K562 (cell line): ENCODE data around the gene TBC1D7. TPM values are rescaled to one million over a fixed set of nuclear protein-coding genes. Genes with fewer than 3 reads are reported as not detected.

Experiments
- ATAC-seq: fragments of 200-7000 bp; cut with Tn5 transposase; 3 replicates; pipeline ENCODE4 v1.9.1; 2020; ENCODE audit warnings: moderate library complexity
- BruUV-seq: library from RNA; stranded (reverse); fragments of 400-500 nt; replicated peaks from 2 replicates; lab custom pipeline; 2021; lab: Mats Ljungman, UMichigan
- CTCF ChIA-PET: fragments of 300-600 bp; formaldehyde crosslinking; extraction: SDS; loops from one replicate; lab custom pipeline; 2021; ENCODE audit warnings: low intra/inter-chr PET ratio; lab: Yijun Ruan, JAX
- POLR2A ChIA-PET: fragments of 300-600, 350-650 bp; sonication (Branson Sonifier 250); formaldehyde crosslinking; extraction: SDS; loops from one replicate; lab custom pipeline; 2021; ENCODE audit warnings: antibody characterized with exemption, inconsistent platforms; lab: Yijun Ruan, JAX
- DNase-seq, 4 experiments: peaks; one replicate each; pipeline versions ENCODE4 v3.0.0 to v3.0.0-alpha.2; 2011 to 2018; ENCODE audit warnings: low spot score in 3 of 4, mixed read lengths in 3 of 4; ENCODE audit errors: extremely low read depth in 1 of 4
- FAIRE-seq: peaks from 2 replicates; lab custom pipeline; 2011; peaks lifted over from hg19 to GRCh38; lab: Jason Lieb, UNC
- H2AFZ ChIP-seq: 2 replicates; pipeline ENCODE4 v1.6.0; 2011; ENCODE audit warnings: low read depth, low read length, control low read depth, inconsistent platforms
- H3K27ac ChIP-seq: fragments of 200-600 bp; 3 replicates; pipeline ENCODE4 v1.8.0; 2011; ENCODE audit warnings: low read depth, mild to moderate bottlenecking, control low read depth, inconsistent platforms, low read length, moderate library complexity, mixed read lengths; ENCODE audit errors: extremely low read depth
- H3K27me3 ChIP-seq, 2 experiments: fragments of 300-600 bp in 1 of 2; 2 replicates in 1 of 2; 3 replicates in 1 of 2; pipeline versions ENCODE4 v1.6.0 to v1.8.0; 2011; ENCODE audit warnings: inconsistent platforms in 2 of 2, low read length in 2 of 2, mild to moderate bottlenecking in 1 of 2, mixed read lengths in 1 of 2, moderate library complexity in 1 of 2; ENCODE audit not compliant: control insufficient read depth in 2 of 2, insufficient read depth in 2 of 2
- H3K36me3 ChIP-seq: fragments of 300-600 bp; 3 replicates; pipeline ENCODE4 v1.8.0; 2011; ENCODE audit warnings: mild to moderate bottlenecking, low read length, inconsistent platforms; ENCODE audit not compliant: control insufficient read depth, insufficient read depth
- H3K4me1 ChIP-seq, 2 experiments: fragments of 200-600 bp in 1 of 2; replicated peaks in 1 of 2; 2 replicates in 1 of 2; 3 replicates in 1 of 2; pipeline versions ENCODE4 v1.5.1 to v1.8.0; 2011; ENCODE audit warnings: inconsistent platforms in 2 of 2, low read length in 2 of 2, mild to moderate bottlenecking in 1 of 2, mixed read lengths in 1 of 2, moderate library complexity in 1 of 2; ENCODE audit not compliant: control insufficient read depth in 2 of 2, insufficient read depth in 2 of 2
- H3K4me2 ChIP-seq: 2 replicates; pipeline ENCODE4 v1.6.1; 2011; ENCODE audit warnings: low read length, control low read depth, inconsistent platforms, mixed read lengths; ENCODE audit not compliant: insufficient read depth
- H3K4me3 ChIP-seq: fragments of 200-600 bp; sonication (generic), shearing (Covaris generic); 2 replicates; pipeline ENCODE4 v1.5.1; 2016; ENCODE audit warnings: control low read depth, inconsistent platforms
- H3K79me2 ChIP-seq: fragments of 200-600 bp; 3 replicates; pipeline ENCODE4 v1.8.0; 2011; ENCODE audit warnings: low read length, inconsistent platforms; ENCODE audit not compliant: control insufficient read depth, insufficient read depth
- H3K9ac ChIP-seq, 2 experiments: 2 replicates each; pipeline versions ENCODE4 v1.6.0 to v1.6.1; 2011; ENCODE audit warnings: low read depth in 2 of 2, low read length in 2 of 2, control low read depth in 1 of 2, inconsistent platforms in 1 of 2, mild to moderate bottlenecking in 1 of 2, mixed read lengths in 1 of 2; ENCODE audit not compliant: insufficient read depth in 1 of 2
- H3K9me1 ChIP-seq: one replicate; pipeline ENCODE4 v1.6.0; 2011; ENCODE audit warnings: inconsistent platforms, mild to moderate bottlenecking, low read length, moderate library complexity; ENCODE audit not compliant: control insufficient read depth, insufficient read depth
- H3K9me3 ChIP-seq: replicated peaks from 2 replicates; pipeline ENCODE4 v1.5.1; 2011; ENCODE audit warnings: low read depth, low read length, inconsistent platforms; ENCODE audit not compliant: control insufficient read depth, insufficient read depth
- H4K20me1 ChIP-seq: replicated peaks from 2 replicates; pipeline ENCODE4 v1.6.1; 2011; ENCODE audit warnings: low read length, inconsistent platforms, mixed read lengths; ENCODE audit not compliant: control insufficient read depth, insufficient read depth
- BRCA1 ChIP-seq, 2 experiments: fragments of 450-650 bp in 1 of 2; sonication (generic) in 1 of 2; formaldehyde crosslinking in 1 of 2; IDR thresholded peaks; 2 replicates each; pipeline versions ENCODE4 v1.5.0 to v1.6.1; 2017 to 2020; ENCODE audit warnings: mild to moderate bottlenecking in 1 of 2, missing genetic modification reagents in 1 of 2
- E2F5 ChIP-seq: sonication (generic); formaldehyde crosslinking; IDR thresholded peaks from 2 replicates; pipeline ENCODE4 v1.8.0; 2022; ENCODE audit warnings: mild to moderate bottlenecking, missing genetic modification reagents
- EP400 ChIP-seq: fragments of 450-650 bp; IDR thresholded peaks from 2 replicates; pipeline ENCODE4 v1.6.1; 2017; ENCODE audit warnings: antibody characterized with exemption, mild to moderate bottlenecking, moderate library complexity
- GABPA ChIP-seq: fragments of 200-800 bp; sonication (Bioruptor generic); conservative IDR thresholded peaks from 2 replicates; pipeline ENCODE4 v1.6.1; 2016; ENCODE audit warnings: low read depth, missing genetic modification characterization, missing compliant biosample characterization
- GATAD2A ChIP-seq: fragments of 450-650 bp; IDR thresholded peaks from 2 replicates; pipeline ENCODE4 v1.6.1; 2017
- MIER1 ChIP-seq: fragments of 450-650 bp; IDR thresholded peaks from 2 replicates; pipeline ENCODE4 v1.6.1; 2016; ENCODE audit warnings: antibody characterized with exemption, mild to moderate bottlenecking, low read depth
- RB1 ChIP-seq: fragments of 450-650 bp; IDR thresholded peaks from 2 replicates; pipeline ENCODE4 v1.6.1; 2017; ENCODE audit warnings: low read depth, mild to moderate bottlenecking
- SIN3A ChIP-seq, 2 experiments: fragments of 150-350 bp in 1 of 2; IDR thresholded peaks; 2 replicates each; pipeline ENCODE4 v1.6.1; 2011 to 2016; ENCODE audit warnings: borderline replicate concordance in 2 of 2, low read depth in 2 of 2, low read length in 2 of 2, mild to moderate bottlenecking in 2 of 2, moderate library complexity in 2 of 2; ENCODE audit not compliant: control insufficient read depth in 1 of 2
- TFE3 ChIP-seq: fragments of 450-650 bp; formaldehyde crosslinking; IDR thresholded peaks from 2 replicates; pipeline ENCODE4 v1.4.0; 2020; ENCODE audit warnings: mild to moderate bottlenecking, mixed read lengths
- ZNF318 ChIP-seq, 2 experiments: fragments of 450-650 bp; IDR thresholded peaks; 2 replicates each; pipeline ENCODE4 v1.6.1; 2016; ENCODE audit warnings: mild to moderate bottlenecking in 2 of 2, borderline replicate concordance in 1 of 2, low read depth in 1 of 2, moderate library complexity in 1 of 2
- ZNF766 ChIP-seq: fragments of 200-800 bp; sonication (Bioruptor generic); conservative IDR thresholded peaks from 2 replicates; pipeline ENCODE4 v1.6.1; 2016; ENCODE audit warnings: missing genetic modification characterization, missing compliant biosample characterization
- WGBS: fragments of 100-300 bp; shearing (Covaris generic); methylation state at CpG from one replicate; pipeline ENCODE4 v1.1.6; 2016; ENCODE audit warnings: low coverage, mixed read lengths; ENCODE audit not compliant: insufficient coverage; ENCODE audit errors: missing lambda C conversion rate; 5-methylcytosine and 5-hydroxymethylcytosine counted together
- in situ Hi-C: fragments of 300-500 bp; cut with MboI; formaldehyde crosslinking; loops from 4 replicates; pipeline ENCODE4 v1.15.0; 2018; ENCODE audit warnings: inconsistent platforms, mixed read lengths
- intact Hi-C: fragments of 100-400 bp; cut with micrococcal nuclease; formaldehyde crosslinking; loops from 2 replicates; pipeline ENCODE4 v1.14.2; 2022
- polyA plus RNA-seq, 8 experiments: library from polyadenylated mRNA; depleted of rRNA in 4 of 8; stranded (reverse) in 5 of 8; unstranded in 3 of 8; fragments of >200 nt; fragmentation: Nextera tagmentation in 2 of 8; fragmentation: Illumina TruSeq in 1 of 8; extraction: Ambion mirVana in 2 of 8; extraction: Trizol in 1 of 8; gene quantifications; 2 replicates each; pipeline versions ENCODE4 v1.2.1 to v1.2.3, GENCODE V29; 2011 to 2014; ENCODE audit warnings: inconsistent platforms in 1 of 8, missing spikeins in 1 of 8
- total RNA-seq, 7 experiments: library from RNA; depleted of rRNA in 6 of 7; stranded (reverse); fragments of >200 nt in 6 of 7; fragmentation: Illumina TruSeq in 2 of 7; extraction: Trizol in 2 of 7; gene quantifications; 2 replicates each; pipeline versions ENCODE4 v1.2.1 to v1.2.3, GENCODE V29; 2011 to 2021; ENCODE audit warnings: low replicate concordance in 1 of 7

Gene TBC1D7
- total and polyA plus RNA-seq, 9 of the 15 experiments (the other 6 are each of a cell fraction or from before 2014, with no cell fraction given), result 49.4 to 107 (median 61.1) TPM

- H3K9me3 ChIP-seq, result no peaks in the 10 kb centered on the region
- peaks cover 30% of the 10 kb centered on the region for H3K79me2 ChIP-seq
- peak overlapping the region; percentile 89 for H3K27ac ChIP-seq
- CTCF ChIA-PET, result interaction anchor here (0.6 to 2.0 kb wide), 2 partner anchors 118 to 134 kb away, joined by 5 to 12 read pairs; no protein-coding TSS in a partner anchor
- BruUV-seq, result TSS peak; percentile 98
- peaks cover 17% of the 10 kb centered on the region for H3K36me3 ChIP-seq
- no peaks in the 10 kb centered on the region for H4K20me1 ChIP-seq
- in situ Hi-C loops (no loop called here), intact Hi-C loops (loop anchor here (1.0 kb wide), 2 partner anchors 55 to 100 kb away; no protein-coding TSS in a partner anchor)
- POLR2A ChIA-PET, result interaction anchor here (0.7 to 1.5 kb wide), 7 partner anchors 19 to 159 kb away, joined by 3 to 4 read pairs (median 3); partner anchors contain the start of gene GFOD1
- H3K4me1 ChIP-seq, result peaks cover 11 to 22% of the 10 kb centered on the region in 2 experiments
- H3K9ac ChIP-seq, result peak overlapping the region; percentile 89 to 93
- H3K4me2 ChIP-seq, result peak overlapping the region; percentile 95
- peak overlapping the region; percentile 96 for H2AFZ ChIP-seq
- DNase-seq, result no peak
- no peak for FAIRE-seq
- H3K4me3 ChIP-seq, result peak overlapping the region; percentile 87
- no peaks in the 10 kb centered on the region; a peak in 1 of 5 replicates for H3K27me3 ChIP-seq
- ATAC-seq, result no peak
- 5% methylated on average over 2 of the region's 2 CpGs for WGBS
- H3K9me1 ChIP-seq, result no peaks in the 10 kb centered on the region
- TF ChIP-seq TFE3 (CRISPR knock-in tag), result no peak
- no peak for TF ChIP-seq E2F5 (CRISPR knock-in tag)
- no peak for TF ChIP-seq EP400
- 0 out of 4 replicates have a peak, but pooled peaks of 1 of the 2 experiments have one; percentile 4 for TF ChIP-seq ZNF318 (IDR thresholded peaks at IDR 0.05; ENCODE audit: borderline replicate concordance in 1 of 2, low read depth in 1 of 2)
- no peak for TF ChIP-seq BRCA1 (IDR thresholded peaks at IDR 0.05)
- no peak for TF ChIP-seq BRCA1 (CRISPR knock-in tag; IDR thresholded peaks at IDR 0.05)
- no peak for TF ChIP-seq RB1
- TF ChIP-seq SIN3A (IDR thresholded peaks at IDR 0.05; ENCODE audit: borderline replicate concordance in 2 of 2, control insufficient read depth in 1 of 2, low read depth in 2 of 2, low read length in 2 of 2), result no peak
- TF ChIP-seq GATAD2A, result no peak
- no peak for TF ChIP-seq GABPA (tag)
- no peak for TF ChIP-seq MIER1
- TF ChIP-seq ZNF766 (CRISPR knock-in tag), result 0 out of 2 replicates have a peak, but pooled peaks have one; percentile 10
Observed at GRCh38 chr6:13328875-13329183, 492 bp upstream of the TBC1D7 start.
